GM12875 (cell line): Measurements from ENCODE around the gene NSUN7.

Experiments
- H3K4me3 ChIP-seq: one replicate; pipeline ENCODE4 v1.5.1; 2011; ENCODE audit warnings: low read depth, low read length, control low read depth
- CTCF ChIP-seq: IDR thresholded peaks from 2 replicates; pipeline ENCODE4 v1.5.1; 2011; ENCODE audit warnings: low read depth, mild to moderate bottlenecking, control low read depth, inconsistent platforms, low read length, moderate library complexity, borderline replicate concordance; ENCODE audit not compliant: insufficient read depth

NSUN7 gene

GRCh38 chr4:40728333-40728732 is 21.4 kb upstream of the NSUN7 start:
- H3K4me3 ChIP-seq: no peak overlapping the region
- TF ChIP-seq CTCF: no peak

GRCh38 chr4:40729555-40729954 is 20.2 kb upstream of the NSUN7 start:
- TF ChIP-seq CTCF: no peak
- H3K4me3 ChIP-seq: no peak overlapping the region

- TF ChIP-seq CTCF: no peak
- no peak overlapping the region for H3K4me3 ChIP-seq
These were observed 19.6 kb upstream of the NSUN7 start for GRCh38 chr4:40730091-40730679.

- TF ChIP-seq CTCF: no peak
- H3K4me3 ChIP-seq: no peak overlapping the region
These were observed 18.4 kb upstream of the NSUN7 start for GRCh38 chr4:40731361-40731760.

- no peak for TF ChIP-seq CTCF
- no peak overlapping the region for H3K4me3 ChIP-seq
These were observed 17.9 kb upstream of the NSUN7 start for GRCh38 chr4:40731792-40732245.

GRCh38 chr4:40733752-40734151 is 16.0 kb upstream of the NSUN7 start:
- no peak for TF ChIP-seq CTCF
- H3K4me3 ChIP-seq: no peak overlapping the region

GRCh38 chr4:40734497-40734896 is 15.3 kb upstream of the NSUN7 start:
- H3K4me3 ChIP-seq: no peak overlapping the region
- no peak for TF ChIP-seq CTCF
